ENCODE results near the gene WFDC1.

The WFDC1 gene

DNA sequence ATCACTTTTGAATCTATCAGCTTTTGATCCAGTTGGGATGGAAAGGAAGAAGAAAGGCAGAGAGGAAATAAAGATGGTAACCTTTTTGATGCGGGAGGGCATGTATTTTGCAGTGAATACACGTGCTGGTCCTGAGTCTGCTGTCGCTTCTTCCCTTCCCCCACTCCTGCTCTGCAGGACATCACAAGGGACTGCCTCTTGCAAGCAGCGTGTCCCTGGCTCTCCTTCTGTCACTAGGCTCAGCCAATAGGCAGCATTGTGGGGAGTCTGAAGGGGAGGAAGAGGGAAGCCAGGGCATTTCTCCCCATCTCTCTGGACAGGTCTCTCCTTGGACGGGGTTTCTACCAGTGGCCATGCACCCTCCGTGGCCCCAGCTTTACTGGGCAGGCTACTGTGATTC lies 15.7 kb upstream of the WFDC1 start:
- Histone ChIP-seq H3K27me3 (replicated peaks) (peaks cover 4% of the 10 kb centered on the region), H3K27ac (no peak overlapping the region), H3K36me3 (replicated peaks) (no peaks in the 10 kb centered on the region), H3K4me3 (ENCODE audit: low read depth, low read length) (no peak overlapping the region)
- no peak for DNase-seq
- TF ChIP-seq CTCF (IDR thresholded peaks at IDR 0.05; ENCODE audit: low read depth, low read length, missing control alignments): no peak
- in situ Hi-C loops (cut with HindIII; ENCODE audit: low pct_ligation_motif_present, low sequenced_read_pairs): no loop called here

DNA sequence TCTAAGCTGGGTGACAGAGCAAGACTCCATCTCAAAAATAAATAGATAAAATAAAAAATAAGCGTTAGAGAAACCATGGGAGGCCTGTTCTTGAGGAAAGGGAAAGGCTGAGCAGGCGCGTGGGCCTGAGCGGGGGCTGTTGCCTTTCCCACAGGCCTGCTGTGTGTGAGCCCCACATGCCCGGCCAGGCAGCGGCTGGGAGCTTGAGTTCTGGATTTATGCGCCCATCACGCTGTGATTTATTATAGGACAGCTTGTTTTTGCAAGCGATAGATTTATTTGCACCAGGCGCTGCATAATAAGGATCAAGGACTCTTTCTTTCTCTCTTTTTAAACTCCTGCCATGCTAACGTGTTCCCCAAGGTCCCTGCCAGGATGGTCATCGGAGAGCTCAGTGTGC lies 14.8 kb upstream of the WFDC1 start:
- Histone ChIP-seq H3K4me3 (ENCODE audit: low read depth, low read length) (no peak overlapping the region), H3K27ac (no peak overlapping the region), H3K27me3 (replicated peaks) (peaks cover 4% of the 10 kb centered on the region), H3K36me3 (replicated peaks) (no peaks in the 10 kb centered on the region)
- DNase-seq: no peak
- in situ Hi-C loops (cut with HindIII; ENCODE audit: low pct_ligation_motif_present, low sequenced_read_pairs): no loop called here
- no peak for TF ChIP-seq CTCF (IDR thresholded peaks at IDR 0.05; ENCODE audit: low read depth, low read length, missing control alignments)

DNA sequence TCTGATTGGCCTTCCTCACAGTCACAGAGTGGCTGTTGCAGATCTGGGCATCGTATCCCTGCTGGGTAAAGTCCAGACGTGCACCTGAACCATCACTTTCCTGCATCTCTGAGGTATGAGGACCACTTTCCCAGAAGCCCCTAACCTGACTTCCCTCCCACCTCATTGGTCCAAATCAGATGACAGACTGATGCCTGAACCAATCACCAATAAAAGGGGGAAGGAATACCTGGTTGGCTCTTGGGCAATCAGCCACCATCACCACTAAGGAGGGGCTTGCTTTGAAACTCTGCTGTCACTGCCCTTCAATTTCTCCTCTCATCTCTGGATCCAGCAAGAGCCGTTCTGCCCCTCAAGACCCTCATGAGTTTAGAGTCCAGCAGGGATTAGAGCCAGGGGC lies 13.6 kb upstream of the WFDC1 start:
- Histone ChIP-seq H3K27ac (no peak overlapping the region), H3K27me3 (replicated peaks) (peaks cover 4% of the 10 kb centered on the region), H3K4me3 (ENCODE audit: low read depth, low read length) (no peak overlapping the region), H3K36me3 (replicated peaks) (no peaks in the 10 kb centered on the region)
- TF ChIP-seq CTCF (IDR thresholded peaks at IDR 0.05; ENCODE audit: low read depth, low read length, missing control alignments): no peak
- DNase-seq: peak; percentile 13
- in situ Hi-C loops (cut with HindIII; ENCODE audit: low pct_ligation_motif_present, low sequenced_read_pairs): no loop called here

GRCh38 chr16:84282533-84282932 lies 12.1 kb upstream of the WFDC1 start:
- Histone ChIP-seq H3K27me3 (replicated peaks) (peaks cover 4% of the 10 kb centered on the region), H3K36me3 (replicated peaks) (no peaks in the 10 kb centered on the region), H3K27ac (no peak overlapping the region), H3K4me3 (ENCODE audit: low read depth, low read length) (no peak overlapping the region)
- in situ Hi-C loops (cut with HindIII; ENCODE audit: low pct_ligation_motif_present, low sequenced_read_pairs): no loop called here
- TF ChIP-seq CTCF (IDR thresholded peaks at IDR 0.05; ENCODE audit: low read depth, low read length, missing control alignments): no peak
- DNase-seq: no peak

GRCh38 chr16:84283314-84284153 lies 11.1 kb upstream of the WFDC1 start:
- TF ChIP-seq CTCF (IDR thresholded peaks at IDR 0.05; ENCODE audit: low read depth, low read length, missing control alignments): no peak
- DNase-seq: no peak
- H3K36me3 ChIP-seq (replicated peaks): no peaks in the 10 kb centered on the region
- no peak overlapping the region for H3K4me3 ChIP-seq (ENCODE audit: low read depth, low read length)
- no peak overlapping the region for H3K27ac ChIP-seq
- peaks cover 4% of the 10 kb centered on the region for H3K27me3 ChIP-seq (replicated peaks)
- in situ Hi-C loops (cut with HindIII; ENCODE audit: low pct_ligation_motif_present, low sequenced_read_pairs): no loop called here

Data from brain microvascular endothelial cell (primary cell).